ENCODE data around the gene POLR2C.

- TF ChIP-seq CTCF (IDR thresholded peaks at IDR 0.05; ENCODE audit: insufficient read depth, low read depth, low read length) (no peak), EZH2 (IDR thresholded peaks at IDR 0.05; ENCODE audit: insufficient read depth, low read length) (no peak)
These were observed 20.5 kb downstream of the POLR2C start for GRCh38 chr16:57482845-57483545.
